HepG2 (cell line): ENCODE results near the gene NDRG3. TPM values are rescaled to one million over a fixed set of nuclear protein-coding genes. Genes with fewer than 3 reads are reported as not detected.
A peak's percentile ranks its signal among the peaks of the same experiment; 100 is the strongest.

ENCODE experiments used
- ATF7 ChIP-seq, 2 experiments: fragments of 450-650 bp in 1 of 2; sonication (generic) in 1 of 2; formaldehyde crosslinking in 1 of 2; IDR thresholded peaks; 2 replicates each; pipeline versions ENCODE4 v1.4.0 to v1.6.1; 2016 to 2020; ENCODE audit warnings: antibody characterized with exemption in 1 of 2, mild to moderate bottlenecking in 1 of 2, missing genetic modification reagents in 1 of 2
- BHLHE40 ChIP-seq: IDR thresholded peaks from 2 replicates; pipeline ENCODE4 v1.6.1; 2011; ENCODE audit warnings: low read length, improper control_type of control experiment
- CAMTA2 ChIP-seq: sonication (generic); formaldehyde crosslinking; IDR thresholded peaks from 2 replicates; pipeline ENCODE4 v1.4.0; 2020; ENCODE audit warnings: mild to moderate bottlenecking, missing genetic modification reagents, borderline replicate concordance
- EP300 ChIP-seq, 3 experiments: sonication (generic) in 1 of 3; formaldehyde crosslinking in 1 of 3; IDR thresholded peaks; 2 replicates each; pipeline versions ENCODE4 v1.5.1 to v1.6.1; 2011 to 2020; ENCODE audit warnings: low read depth in 2 of 3, low read length in 2 of 3, borderline replicate concordance in 1 of 3, improper control_type of control experiment in 1 of 3, mild to moderate bottlenecking in 1 of 3, missing genetic modification reagents in 1 of 3, moderate library complexity in 1 of 3
- FOSL1 ChIP-seq: sonication (generic); formaldehyde crosslinking; IDR thresholded peaks from 2 replicates; pipeline ENCODE4 v1.9.0; 2021; ENCODE audit warnings: missing genetic modification reagents, borderline replicate concordance
- HNF4A ChIP-seq: sonication (generic); formaldehyde crosslinking; IDR thresholded peaks from 2 replicates; pipeline ENCODE4 v1.4.0; 2020; ENCODE audit warnings: missing genetic modification reagents
- HNF4G ChIP-seq, 2 experiments: sonication (generic) in 1 of 2; formaldehyde crosslinking in 1 of 2; IDR thresholded peaks; 2 replicates each; pipeline versions ENCODE4 v1.4.0 to v1.6.1; 2011 to 2020; ENCODE audit warnings: borderline replicate concordance in 2 of 2, low read depth in 2 of 2, mild to moderate bottlenecking in 2 of 2, low read length in 1 of 2, missing genetic modification reagents in 1 of 2, moderate library complexity in 1 of 2
- HNRNPK ChIP-seq: fragments of 200-400 bp; formaldehyde crosslinking; IDR thresholded peaks from 2 replicates; pipeline ENCODE4 v1.6.1; 2018; ENCODE audit warnings: low read length, low read depth, moderate library complexity, mild to moderate bottlenecking; ENCODE audit not compliant: poor library complexity, severe bottlenecking
- HNRNPLL ChIP-seq: fragments of 200-400 bp; formaldehyde crosslinking; IDR thresholded peaks from 2 replicates; pipeline ENCODE4 v1.6.1; 2017; ENCODE audit warnings: mild to moderate bottlenecking, low read depth, low read length; ENCODE audit not compliant: poor library complexity, severe bottlenecking
- IRF2 ChIP-seq: IDR thresholded peaks from 2 replicates; pipeline ENCODE4 v1.6.1; 2018; ENCODE audit warnings: missing genetic modification reagents, missing compliant biosample characterization
- KDM3A ChIP-seq: IDR thresholded peaks from 2 replicates; pipeline ENCODE4 v1.6.1; 2018; ENCODE audit warnings: low read depth, missing compliant biosample characterization
- NCOR1 ChIP-seq: fragments of 200-600 bp; sonication (generic); IDR thresholded peaks from 2 replicates; pipeline ENCODE4 v1.7.0; 2017; ENCODE audit warnings: antibody characterized with exemption, low read length, borderline replicate concordance
- NKX3-1 ChIP-seq: sonication (generic); formaldehyde crosslinking; IDR thresholded peaks from 2 replicates; pipeline ENCODE4 v1.5.0; 2020; ENCODE audit warnings: missing genetic modification reagents
- RFX5 ChIP-seq: IDR thresholded peaks from 2 replicates; pipeline ENCODE4 v1.6.1; 2011; ENCODE audit warnings: low read depth, low read length, improper control_type of control experiment
- SALL1 ChIP-seq: sonication (generic); formaldehyde crosslinking; IDR thresholded peaks from 2 replicates; pipeline ENCODE4 v1.8.0; 2022; ENCODE audit warnings: mild to moderate bottlenecking, missing genetic modification reagents
- SMAD1 ChIP-seq: sonication (generic); formaldehyde crosslinking; IDR thresholded peaks from 2 replicates; pipeline ENCODE4 v1.4.0; 2020; ENCODE audit warnings: missing genetic modification reagents, low read depth, mild to moderate bottlenecking, borderline replicate concordance
- SOX6 ChIP-seq, 2 experiments: fragments of 450-650 bp in 1 of 2; sonication (generic) in 1 of 2; formaldehyde crosslinking in 1 of 2; IDR thresholded peaks; 2 replicates each; pipeline versions ENCODE4 v1.4.0 to v1.6.1; 2017 to 2020; ENCODE audit warnings: antibody characterized with exemption in 1 of 2, mild to moderate bottlenecking in 1 of 2, missing genetic modification reagents in 1 of 2
- ZBTB20 ChIP-seq: sonication (generic); formaldehyde crosslinking; IDR thresholded peaks from 2 replicates; pipeline ENCODE4 v1.8.1; 2023; ENCODE audit warnings: missing genetic modification reagents, low read depth, mild to moderate bottlenecking, borderline replicate concordance
- ZFP37 ChIP-seq: sonication (generic); formaldehyde crosslinking; IDR thresholded peaks from 2 replicates; pipeline ENCODE4 v1.4.0; 2020; ENCODE audit warnings: missing genetic modification reagents, borderline replicate concordance
- ZNF331 ChIP-seq: sonication (generic); formaldehyde crosslinking; IDR thresholded peaks from 2 replicates; pipeline ENCODE4 v1.4.0; 2020; ENCODE audit warnings: missing genetic modification reagents
- ZNF33B ChIP-seq: sonication (generic); formaldehyde crosslinking; IDR thresholded peaks from 2 replicates; pipeline ENCODE4 v1.5.1; 2020; ENCODE audit warnings: mild to moderate bottlenecking, missing genetic modification reagents
- ZNF354B ChIP-seq: sonication (generic); formaldehyde crosslinking; IDR thresholded peaks from 2 replicates; pipeline ENCODE4 v1.8.0; 2022; ENCODE audit warnings: mild to moderate bottlenecking, missing genetic modification reagents
- ZNF44 ChIP-seq: sonication (generic); formaldehyde crosslinking; IDR thresholded peaks from 2 replicates; pipeline ENCODE4 v1.5.1; 2020; ENCODE audit warnings: mild to moderate bottlenecking, missing genetic modification reagents
- ZNF567 ChIP-seq: sonication (generic); formaldehyde crosslinking; IDR thresholded peaks from 2 replicates; pipeline ENCODE4 v1.8.1; 2023; ENCODE audit warnings: mild to moderate bottlenecking, missing genetic modification reagents, borderline replicate concordance
- ZNF614 ChIP-seq: IDR thresholded peaks from 2 replicates; pipeline ENCODE4 v1.6.1; 2018; ENCODE audit warnings: missing biosample characterization, missing genetic modification reagents, inconsistent platforms, borderline replicate concordance
- ZNF776 ChIP-seq: sonication (generic); formaldehyde crosslinking; IDR thresholded peaks from 2 replicates; pipeline ENCODE4 v1.4.0; 2020; ENCODE audit warnings: mild to moderate bottlenecking, missing genetic modification reagents
- ZNF790 ChIP-seq: sonication (generic); formaldehyde crosslinking; IDR thresholded peaks from 2 replicates; pipeline ENCODE4 v1.8.0; 2022; ENCODE audit warnings: missing genetic modification reagents, mild to moderate bottlenecking, borderline replicate concordance
- polyA plus RNA-seq, 8 experiments: library from polyadenylated mRNA; depleted of rRNA in 3 of 8; stranded (reverse) in 7 of 8; unstranded in 1 of 8; fragments of >200 nt; fragmentation: Illumina TruSeq in 4 of 8; extraction: Trizol in 4 of 8; gene quantifications; 2 replicates each; pipeline versions ENCODE4 v1.2.1 to v1.2.3, GENCODE V29; 2011 to 2016; ENCODE audit warnings: low read depth in 4 of 8, missing spikeins in 1 of 8, mixed read lengths in 1 of 8; ENCODE audit not compliant: insufficient read depth in 1 of 8
- total RNA-seq, 5 experiments: library from RNA; depleted of rRNA; stranded (reverse); fragments of >200 nt; fragmentation: Illumina TruSeq; extraction: Trizol; gene quantifications; 2 replicates each; pipeline ENCODE4 v1.2.3, GENCODE V29; 2016; ENCODE audit warnings: low read depth in 1 of 5
- TF ChIP-seq, protein P1 (sequence below): IDR thresholded peaks from 2 replicates; pipeline ENCODE4 v1.6.1; 2016; ENCODE audit warnings: missing genetic modification reagents, missing compliant biosample characterization

NDRG3 gene
- total and polyA plus RNA-seq, 2 of the 13 experiments (the other 11 are each of a cell fraction or from before 2014, with no cell fraction given), result 36.0 to 40.5 TPM

DNA sequence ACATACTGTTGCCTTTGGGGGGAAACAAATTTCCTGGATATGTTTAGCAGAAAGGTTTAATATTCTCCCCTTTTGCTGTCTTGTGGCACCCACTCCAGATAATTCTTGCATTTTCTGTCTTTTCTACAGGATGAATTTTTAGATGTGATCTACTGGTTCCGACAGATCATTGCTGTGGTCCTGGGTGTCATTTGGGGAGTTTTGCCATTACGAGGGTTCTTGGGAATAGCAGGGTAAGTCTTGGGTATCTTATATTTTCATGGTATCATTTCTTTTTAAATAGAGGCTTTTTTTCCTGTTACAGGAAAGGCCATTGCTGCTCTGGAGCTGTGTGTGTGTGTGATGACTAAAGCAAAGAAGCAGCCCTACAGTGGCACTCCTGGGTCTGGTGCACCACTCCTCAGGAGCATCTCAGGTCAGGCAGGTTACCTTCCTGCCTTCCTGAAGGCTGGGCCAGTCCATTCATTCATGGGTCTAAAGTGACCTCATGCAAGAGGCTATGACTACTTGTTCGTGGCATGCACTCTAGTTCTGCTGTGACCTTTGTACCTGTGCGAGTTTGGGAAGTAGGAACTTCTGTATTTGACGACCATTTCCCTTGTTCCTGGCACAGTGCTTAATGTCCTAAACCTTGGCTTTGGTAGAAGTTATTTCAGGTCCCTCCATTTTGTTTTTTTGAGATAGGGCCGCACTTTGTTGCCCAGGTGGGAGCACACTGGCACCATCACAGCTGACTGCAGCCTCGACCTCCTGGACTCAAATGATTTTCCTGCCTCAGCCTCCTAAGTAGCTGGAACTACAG is 138.1 kb downstream of the NDRG3 start (continued):
- TF ChIP-seq HNF4A (CRISPR knock-in tag), result peak; percentile 92
- no peak for TF ChIP-seq ZNF33B (CRISPR knock-in tag)
- TF ChIP-seq, protein P1, sequence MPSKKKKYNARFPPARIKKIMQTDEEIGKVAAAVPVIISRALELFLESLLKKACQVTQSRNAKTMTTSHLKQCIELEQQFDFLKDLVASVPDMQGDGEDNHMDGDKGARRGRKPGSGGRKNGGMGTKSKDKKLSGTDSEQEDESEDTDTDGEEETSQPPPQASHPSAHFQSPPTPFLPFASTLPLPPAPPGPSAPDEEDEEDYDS (CRISPR knock-in tag), result peak; percentile 73; the same call in 1 of the 2 replicates
- peak; percentile 85 for TF ChIP-seq ZNF331
- TF ChIP-seq ZBTB20 (CRISPR knock-in tag), result no peak
- no peak for TF ChIP-seq HNRNPK
- TF ChIP-seq ZNF790 (CRISPR knock-in tag), result no peak
- TF ChIP-seq FOSL1 (CRISPR knock-in tag), result peak; percentile 52; the same call in 1 of the 2 replicates
- TF ChIP-seq SOX6 (IDR thresholded peaks at IDR 0.05), result no peak
- peak; percentile 44; the same call in 1 of the 2 replicates for TF ChIP-seq SOX6 (CRISPR knock-in tag; IDR thresholded peaks at IDR 0.05)
- no peak for TF ChIP-seq SMAD1
- no peak for TF ChIP-seq ZNF44
- peak; percentile 60 for TF ChIP-seq SALL1 (CRISPR knock-in tag)
- no peak for TF ChIP-seq NKX3-1
- TF ChIP-seq RFX5, result no peak
- peak; percentile 86 for TF ChIP-seq ZNF614 (CRISPR knock-in tag)
- no peak for TF ChIP-seq KDM3A
- peak; percentile 93 for TF ChIP-seq ATF7 (IDR thresholded peaks at IDR 0.05)
- peak; percentile 83 for TF ChIP-seq ATF7 (CRISPR knock-in tag; IDR thresholded peaks at IDR 0.05)
- TF ChIP-seq NCOR1, result peak; percentile 80; the same call in 1 of the 2 replicates
- TF ChIP-seq EP300 (IDR thresholded peaks at IDR 0.05; ENCODE audit: low read depth in 2 of 2, low read length in 2 of 2), result peak; percentile 67 to 87; a peak in 2 of 4 replicates
- peak; percentile 69 for TF ChIP-seq EP300 (CRISPR knock-in tag; IDR thresholded peaks at IDR 0.05; ENCODE audit: borderline replicate concordance)
- no peak for TF ChIP-seq ZNF776
- 0 out of 2 replicates have a peak, but pooled peaks have one; percentile 5 for TF ChIP-seq ZNF567 (CRISPR knock-in tag)
- TF ChIP-seq CAMTA2 (CRISPR knock-in tag), result no peak
- TF ChIP-seq ZNF354B (CRISPR knock-in tag), result no peak
- peak; percentile 89; the same call in 1 of the 2 replicates for TF ChIP-seq IRF2 (CRISPR knock-in tag)
- peak; percentile 93 for TF ChIP-seq HNF4G (IDR thresholded peaks at IDR 0.05; ENCODE audit: borderline replicate concordance, low read depth, low read length)
- peak; percentile 93 for TF ChIP-seq HNF4G (CRISPR knock-in tag; IDR thresholded peaks at IDR 0.05; ENCODE audit: borderline replicate concordance, low read depth)
- no peak for TF ChIP-seq ZFP37 (CRISPR knock-in tag)
- TF ChIP-seq HNRNPLL, result no peak
- TF ChIP-seq BHLHE40, result peak; percentile 54; the same call in 1 of the 2 replicates
